ENCODE measurements around the gene DLGAP4.

GRCh38 chr20:36399147-36399968, 93.2 kb downstream of the DLGAP4 start:
- TF ChIP-seq, protein P1, sequence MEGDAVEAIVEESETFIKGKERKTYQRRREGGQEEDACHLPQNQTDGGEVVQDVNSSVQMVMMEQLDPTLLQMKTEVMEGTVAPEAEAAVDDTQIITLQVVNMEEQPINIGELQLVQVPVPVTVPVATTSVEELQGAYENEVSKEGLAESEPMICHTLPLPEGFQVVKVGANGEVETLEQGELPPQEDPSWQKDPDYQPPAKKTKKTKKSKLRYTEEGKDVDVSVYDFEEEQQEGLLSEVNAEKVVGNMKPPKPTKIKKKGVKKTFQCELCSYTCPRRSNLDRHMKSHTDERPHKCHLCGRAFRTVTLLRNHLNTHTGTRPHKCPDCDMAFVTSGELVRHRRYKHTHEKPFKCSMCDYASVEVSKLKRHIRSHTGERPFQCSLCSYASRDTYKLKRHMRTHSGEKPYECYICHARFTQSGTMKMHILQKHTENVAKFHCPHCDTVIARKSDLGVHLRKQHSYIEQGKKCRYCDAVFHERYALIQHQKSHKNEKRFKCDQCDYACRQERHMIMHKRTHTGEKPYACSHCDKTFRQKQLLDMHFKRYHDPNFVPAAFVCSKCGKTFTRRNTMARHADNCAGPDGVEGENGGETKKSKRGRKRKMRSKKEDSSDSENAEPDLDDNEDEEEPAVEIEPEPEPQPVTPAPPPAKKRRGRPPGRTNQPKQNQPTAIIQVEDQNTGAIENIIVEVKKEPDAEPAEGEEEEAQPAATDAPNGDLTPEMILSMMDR (IDR thresholded peaks at IDR 0.05 in 8 of 11, conservative IDR thresholded peaks at IDR 0.05 in 3 of 11) = peak in 2 of 11 experiments; percentile 22 to 26
- TF ChIP-seq POLR2A (IDR thresholded peaks at IDR 0.05) = no peak
- no peak for TF ChIP-seq POLR2AphosphoS5 (IDR thresholded peaks at IDR 0.05)
